Right ventricle myocardium inferior (tissue), 1 donor: ENCODE data around the gene RAD51B. TPM values are rescaled to one million over a fixed set of nuclear protein-coding genes. Genes with fewer than 3 reads are reported as not detected.

ENCODE experiments used
- ATAC-seq: fragments of 200-7000 bp; cut with Tn5 transposase; one replicate; pipeline ENCODE4 v1.9.1; 2020; ENCODE audit warnings: mild to moderate bottlenecking, moderate library complexity
- DNase-seq: peaks from one replicate; pipeline ENCODE4 v3.0.0; 2021; ENCODE audit errors: missing footprints
- intact Hi-C: fragments of 100-400 bp; cut with DNase I; formaldehyde crosslinking; loops from one replicate; pipeline ENCODE4 v1.11.0; 2022
- total RNA-seq: library from RNA; stranded (reverse); fragmentation: NEBNext Ultra II Directional; extraction: Animal tissue kit (Norgen Biotek cat#: 25700); gene quantifications from one replicate; pipeline ENCODE4 v1.2.1, GENCODE V29; 2021
- donor health status: DM: no; HTN: yes; CAD: no; lungs with severe emphysema.

Gene RAD51B
- total RNA-seq, 1 donor from 2014 or later: 4.1 TPM

GRCh38 chr14:67821121-67821520 is 1.5 kb downstream of the RAD51B start:
- intact Hi-C loops: no loop called here
- DNase-seq (no peak), ATAC-seq (no peak)

DNA sequence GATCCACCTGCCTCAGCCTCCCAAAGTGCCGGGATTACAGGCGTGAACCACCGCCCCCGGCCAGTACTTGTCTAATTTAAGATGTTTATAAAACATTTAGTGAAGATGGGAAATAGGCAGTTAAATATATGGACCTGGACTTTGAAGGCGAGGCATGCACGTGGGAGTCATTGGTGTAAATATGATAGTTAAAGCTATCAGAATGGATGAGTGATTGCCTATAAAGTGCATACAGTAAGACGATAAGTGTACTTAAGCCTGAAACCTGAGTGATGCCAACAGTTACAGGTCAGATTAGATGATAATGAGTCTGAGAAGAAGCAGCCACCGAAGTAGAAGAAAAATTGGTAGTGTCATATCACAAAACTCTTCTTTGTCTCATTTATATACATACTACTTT is 11.5 kb downstream of the RAD51B start:
- ATAC-seq (no peak), DNase-seq (no peak)
- intact Hi-C loops: no loop called here

GRCh38 chr14:67833403-67833802 is 13.8 kb downstream of the RAD51B start:
- intact Hi-C loops: no loop called here
- ATAC-seq: no peak
- DNase-seq: no peak

- DNase-seq (no peak), ATAC-seq (no peak)
- intact Hi-C loops: loop anchor here (5.0 kb wide), 1 partner anchor 992 kb away; no protein-coding TSS in a partner anchor
Measured at GRCh38 chr14:67835596-67835995, 16.0 kb downstream of the RAD51B start.

- ATAC-seq (no peak), DNase-seq (no peak)
- intact Hi-C loops: loop anchor here (5.0 kb wide), 1 partner anchor 990 kb away; no protein-coding TSS in a partner anchor
Measured at GRCh38 chr14:67837011-67837624, 17.5 kb downstream of the RAD51B start.

DNA sequence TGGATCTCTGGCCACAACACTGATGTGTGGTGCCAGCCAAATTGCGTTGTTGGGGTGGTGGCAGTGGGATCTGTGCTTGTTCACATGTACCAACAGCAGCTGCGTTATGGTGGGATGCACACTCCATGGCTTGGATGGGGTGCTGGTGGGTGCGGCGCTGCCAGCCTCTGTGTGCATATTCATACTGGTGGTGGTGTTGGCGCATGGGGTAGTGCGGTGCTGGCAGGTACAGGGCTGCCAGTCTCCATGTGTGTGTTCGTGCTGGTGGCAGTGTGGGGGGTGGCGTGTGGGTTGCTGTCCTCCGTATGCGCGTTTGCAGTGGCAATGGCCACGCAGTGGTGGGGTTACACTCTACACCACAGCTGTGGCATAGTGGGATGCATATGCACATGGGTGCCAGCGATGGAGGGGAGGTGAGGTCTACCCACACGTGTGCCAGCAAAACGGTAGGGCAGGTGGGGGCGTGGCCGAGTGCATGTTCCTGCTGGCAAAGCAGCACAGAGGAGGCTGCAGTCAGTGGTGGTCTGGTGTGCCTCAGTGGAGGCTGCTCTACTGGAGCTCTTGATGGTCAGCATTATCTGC is 26.5 kb downstream of the RAD51B start:
- no peak for DNase-seq
- intact Hi-C loops: no loop called here
- no peak for ATAC-seq

DNA sequence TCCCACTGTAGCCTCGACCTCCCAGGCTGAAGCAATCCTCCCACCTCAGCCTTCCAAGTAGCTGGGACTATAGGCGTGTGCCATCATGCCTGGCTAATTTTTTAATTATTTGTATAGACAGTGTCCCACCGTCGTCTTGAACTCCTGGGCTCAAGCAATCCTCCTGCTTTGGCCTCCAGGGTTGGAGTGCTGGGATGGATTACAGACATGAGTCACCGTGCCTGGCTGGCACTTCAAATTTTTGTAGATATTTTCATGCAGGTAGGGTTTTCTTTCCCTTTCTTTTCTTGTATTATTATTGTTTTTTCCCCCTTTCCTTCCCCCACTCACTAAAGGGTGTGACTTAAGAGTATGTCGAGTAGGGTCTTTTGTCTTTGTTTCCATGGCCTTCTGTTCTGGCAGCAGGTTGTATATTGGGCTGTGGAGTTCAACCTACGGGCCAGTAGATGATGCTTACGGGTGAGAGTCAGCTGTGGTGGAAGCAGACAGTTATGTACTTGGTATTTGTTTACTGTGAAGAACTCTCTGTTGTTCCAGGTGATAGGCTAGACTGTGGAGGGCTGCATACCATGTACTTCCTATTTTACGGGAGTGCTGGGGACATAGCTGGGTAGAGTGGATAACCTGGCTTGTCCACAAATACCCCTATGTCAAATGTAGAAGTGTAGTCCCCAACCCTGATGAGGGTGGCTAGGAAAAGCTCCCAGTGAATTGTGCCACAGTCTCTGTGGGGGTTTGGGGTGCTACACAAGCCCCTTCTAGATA is 30.7 kb downstream of the RAD51B start:
- ATAC-seq (no peak), DNase-seq (no peak)
- intact Hi-C loops: no loop called here

DNA sequence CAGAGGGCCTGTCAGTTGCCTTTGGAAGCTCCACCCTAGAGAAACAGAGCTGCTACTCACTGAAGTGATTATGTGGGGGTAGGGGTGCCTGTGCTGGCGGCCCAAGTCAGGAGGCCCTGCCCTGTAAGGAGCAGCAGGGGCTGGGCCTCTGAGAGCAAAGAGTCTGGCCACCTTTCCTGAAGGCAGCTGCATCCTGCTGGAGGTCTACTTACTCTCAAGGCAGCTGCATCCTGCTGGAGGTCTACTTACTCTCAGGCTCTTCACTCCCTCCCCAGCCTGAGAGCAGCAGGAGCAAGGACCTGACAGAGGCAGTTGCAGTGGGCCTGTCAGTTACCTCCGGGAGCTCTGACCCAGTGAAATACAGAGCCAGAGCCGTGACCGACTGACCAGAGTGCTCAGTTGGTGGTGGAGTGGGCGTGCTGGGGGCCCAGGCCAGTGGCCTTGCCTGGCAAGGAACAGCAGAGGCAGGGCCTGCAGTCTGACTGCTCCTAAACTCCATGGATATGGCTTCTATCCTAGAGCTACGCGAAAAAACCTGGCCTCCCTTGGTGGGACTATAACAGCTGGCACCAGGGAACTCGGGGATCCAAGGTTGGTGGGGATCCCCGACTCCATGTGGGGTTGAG is 32.3 kb downstream of the RAD51B start:
- ATAC-seq (no peak), DNase-seq (no peak)
- intact Hi-C loops: no loop called here

GRCh38 chr14:67852926-67853604 is 33.5 kb downstream of the RAD51B start:
- ATAC-seq (no peak), DNase-seq (no peak)
- intact Hi-C loops: no loop called here

DNA sequence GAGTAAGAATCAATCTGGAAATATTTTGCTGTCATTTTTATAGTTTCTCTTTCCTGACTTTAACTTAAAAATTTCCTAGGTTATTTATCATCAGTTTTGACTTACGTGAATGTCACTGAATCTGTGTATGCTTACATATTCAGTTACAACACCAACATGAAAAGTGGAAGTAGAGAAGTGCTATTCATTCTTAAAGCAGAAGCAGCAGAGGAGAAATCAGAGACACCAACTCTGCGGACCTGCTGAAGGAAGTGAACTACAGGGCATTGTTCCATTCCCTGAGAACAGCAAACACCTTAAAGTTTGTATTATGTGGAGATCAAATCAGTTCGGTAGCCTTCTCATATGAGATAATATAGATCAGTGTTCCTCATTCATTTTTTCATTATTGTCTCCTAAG is 34.1 kb downstream of the RAD51B start:
- DNase-seq: no peak
- ATAC-seq: no peak
- intact Hi-C loops: no loop called here

DNA sequence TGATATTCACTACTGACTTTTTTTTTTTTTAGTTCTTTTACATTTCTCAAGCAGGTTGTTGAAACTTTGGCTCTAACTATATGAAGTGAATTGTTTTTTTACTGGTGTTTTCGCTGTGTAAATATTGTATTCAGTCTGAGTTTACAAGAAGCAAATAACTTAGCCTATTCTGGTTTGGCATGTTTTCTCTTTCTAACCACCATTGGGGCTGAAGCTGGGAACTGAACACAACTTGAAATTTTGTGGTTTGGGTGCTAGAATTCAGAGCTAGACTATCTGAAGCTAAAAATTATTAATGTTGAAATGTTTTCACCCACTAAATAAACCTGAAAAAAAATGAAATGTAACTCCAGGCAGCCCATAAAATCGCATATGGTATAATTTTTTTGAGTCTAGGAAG is 37.2 kb downstream of the RAD51B start:
- DNase-seq (no peak), ATAC-seq (no peak)
- intact Hi-C loops: no loop called here

GRCh38 chr14:67857778-67858350 is 38.3 kb downstream of the RAD51B start:
- ATAC-seq (no peak), DNase-seq (peak; percentile 69)
- intact Hi-C loops: no loop called here

DNA sequence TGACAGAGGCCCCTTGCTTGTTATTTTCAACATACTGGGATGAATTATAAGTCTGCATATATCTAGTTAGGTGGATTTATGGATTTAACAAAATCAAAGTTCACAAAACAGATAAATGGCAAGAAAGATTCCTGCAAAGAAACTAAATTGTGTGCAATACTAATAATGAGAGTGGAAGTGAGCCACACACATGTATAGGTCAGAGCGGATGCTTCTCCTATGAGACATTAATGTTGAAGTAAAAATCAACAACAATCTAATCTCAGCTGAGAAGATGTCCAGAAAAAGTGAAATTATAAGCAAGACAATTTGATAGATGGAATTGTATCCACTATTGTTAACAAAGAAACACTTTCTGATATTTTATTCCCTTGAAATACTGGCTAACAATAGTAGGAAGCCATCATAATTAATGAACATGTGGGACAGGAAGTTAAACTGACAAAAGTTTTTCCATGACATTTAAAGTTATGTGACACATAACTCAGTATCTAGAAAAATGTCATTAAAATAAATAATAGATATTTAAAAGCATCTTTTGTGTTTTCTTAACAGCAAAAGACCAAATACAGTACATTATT is 39.7 kb downstream of the RAD51B start:
- ATAC-seq (no peak), DNase-seq (no peak)
- intact Hi-C loops: no loop called here

- intact Hi-C loops: no loop called here
- DNase-seq (no peak), ATAC-seq (no peak)
Measured at GRCh38 chr14:67863223-67863622, 43.6 kb downstream of the RAD51B start.

DNA sequence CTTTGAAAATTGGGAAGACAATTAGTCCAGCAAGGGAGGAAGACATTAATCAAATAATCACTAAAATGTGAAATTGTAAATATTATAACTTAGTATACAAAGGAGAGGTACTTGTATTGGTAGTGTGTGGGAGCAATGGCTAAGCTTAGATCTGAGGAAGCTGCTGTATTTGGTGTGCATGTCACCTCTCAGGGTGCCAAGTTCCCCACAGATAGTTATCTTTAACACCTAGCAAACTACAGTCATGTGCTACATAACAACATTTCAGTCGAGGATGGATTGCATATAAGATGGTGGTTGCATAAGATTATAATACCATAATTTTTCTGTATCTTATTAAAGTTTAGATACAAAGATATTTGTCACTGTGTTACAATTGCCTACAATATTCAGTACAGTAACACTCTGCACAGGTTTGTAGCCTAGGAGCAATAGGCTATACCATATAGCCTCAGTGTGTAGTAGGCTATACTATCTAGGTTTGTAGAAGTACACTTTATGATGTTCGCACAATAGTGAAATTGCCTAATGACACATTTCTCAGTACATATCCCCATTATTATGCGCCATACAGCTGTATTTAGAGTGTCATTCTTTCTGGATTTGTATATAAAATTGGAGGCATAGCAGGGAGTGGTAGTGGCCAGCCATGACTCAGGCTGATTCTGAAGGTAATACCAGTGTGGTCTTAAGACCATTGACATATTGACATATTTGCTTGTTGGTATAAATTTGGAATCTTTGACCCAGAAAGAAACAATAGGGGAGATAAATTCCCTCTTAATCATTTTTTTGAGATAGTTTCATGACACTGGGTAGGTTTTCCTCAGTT is 55.8 kb downstream of the RAD51B start:
- intact Hi-C loops: no loop called here
- ATAC-seq: no peak
- no peak for DNase-seq

DNA sequence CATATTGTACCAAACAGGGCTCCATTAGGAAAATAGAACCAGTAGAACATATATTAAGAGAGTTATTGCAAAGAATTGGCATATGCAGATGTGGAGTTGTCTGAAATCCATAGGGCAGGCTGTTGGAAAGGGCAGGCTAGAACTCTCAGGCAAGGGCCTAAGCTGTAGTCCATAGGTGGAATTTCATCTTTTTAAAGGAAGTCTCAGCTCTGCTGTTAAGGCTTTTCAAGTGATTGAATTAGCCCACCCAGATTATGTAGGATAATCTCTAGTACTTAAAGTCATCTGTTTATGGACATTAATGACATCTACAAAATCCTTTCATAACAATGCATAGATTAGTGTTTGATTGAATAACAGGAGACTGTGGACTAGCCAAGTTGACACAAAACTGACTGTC is 59.4 kb downstream of the RAD51B start:
- DNase-seq: no peak
- intact Hi-C loops: no loop called here
- ATAC-seq: no peak

DNA sequence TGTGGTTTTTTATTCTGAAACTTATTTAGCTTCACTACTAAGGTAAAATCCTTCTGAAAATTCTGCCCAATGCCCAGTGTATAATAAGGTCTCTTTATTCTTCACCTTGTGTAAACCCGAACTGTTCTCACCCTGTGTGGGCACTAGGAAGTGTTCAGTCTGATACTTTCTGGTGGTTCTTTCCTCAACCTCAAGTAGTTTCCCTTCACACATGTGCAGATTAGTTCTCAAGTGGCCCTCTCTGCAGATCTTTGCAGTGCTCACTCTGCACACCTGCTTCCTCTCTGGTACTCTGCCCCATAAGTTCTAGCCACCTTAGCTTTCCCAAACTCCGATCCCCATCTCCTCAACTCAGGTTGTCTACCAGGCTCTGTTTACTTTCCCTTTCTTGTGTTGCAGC is 61.6 kb downstream of the RAD51B start:
- intact Hi-C loops: loop anchor here (5.0 kb wide), 2 partner anchors 936 to 961 kb away; no protein-coding TSS in a partner anchor
- no peak for ATAC-seq
- DNase-seq: no peak
